HCT116 (cell line): Measurements from ENCODE around the gene SDCCAG8.

Source experiments
- CEBPB ChIP-seq: IDR thresholded peaks from 2 replicates; pipeline ENCODE4 v1.6.1; 2012; ENCODE audit warnings: low read depth
- ELF1 ChIP-seq: IDR thresholded peaks from 2 replicates; pipeline ENCODE4 v1.6.1; 2012; ENCODE audit warnings: low read depth, borderline replicate concordance
- EZH2 ChIP-seq: fragments of 200-600 bp; sonication (generic); IDR thresholded peaks from 2 replicates; pipeline ENCODE4 v1.6.1; 2017; ENCODE audit warnings: antibody characterized with exemption, mixed run types
- EZH2phosphoT487 ChIP-seq: fragments of 200-600 bp; IDR thresholded peaks from 2 replicates; pipeline ENCODE4 v1.6.1; 2018; ENCODE audit warnings: antibody characterized with exemption, borderline replicate concordance
- JUND ChIP-seq: IDR thresholded peaks from 2 replicates; pipeline ENCODE4 v1.6.1; 2012
- MAX ChIP-seq: IDR thresholded peaks from 2 replicates; pipeline ENCODE4 v1.6.1; 2012
- POLR2A ChIP-seq: IDR thresholded peaks from 2 replicates; pipeline ENCODE4 v1.7.0; 2011; ENCODE audit warnings: borderline replicate concordance; ENCODE audit not compliant: insufficient read depth, insufficient read length; ENCODE audit errors: extremely low read depth
- RAD21 ChIP-seq: IDR thresholded peaks from 2 replicates; pipeline ENCODE4 v1.6.1; 2012; ENCODE audit warnings: low read depth, mild to moderate bottlenecking
- SIN3A ChIP-seq: IDR thresholded peaks from 2 replicates; pipeline ENCODE4 v1.6.1; 2012; ENCODE audit warnings: low read depth
- SP1 ChIP-seq: IDR thresholded peaks from 2 replicates; pipeline ENCODE4 v1.6.1; 2012; ENCODE audit warnings: low read depth
- YY1 ChIP-seq: IDR thresholded peaks from 2 replicates; pipeline ENCODE4 v1.6.1; 2011; ENCODE audit warnings: low read length, low read depth, moderate library complexity, mild to moderate bottlenecking; ENCODE audit not compliant: insufficient replicate concordance; ENCODE audit errors: extremely low read depth
- TF ChIP-seq, protein P1 (sequence below), 3 experiments: fragments of 200-600 bp in 1 of 3; sonication (generic) in 1 of 3; IDR thresholded peaks in 2 of 3; conservative IDR thresholded peaks in 1 of 3; 2 replicates each; pipeline ENCODE4 v1.5.1; 2012 to 2017; ENCODE audit warnings: low read depth in 2 of 3, low read length in 2 of 3, antibody characterized with exemption in 1 of 3, borderline replicate concordance in 1 of 3, control low read depth in 1 of 3, mild to moderate bottlenecking in 1 of 3, mixed read lengths in 1 of 3, mixed run types in 1 of 3, moderate library complexity in 1 of 3; ENCODE audit not compliant: insufficient read depth in 1 of 3

DNA sequence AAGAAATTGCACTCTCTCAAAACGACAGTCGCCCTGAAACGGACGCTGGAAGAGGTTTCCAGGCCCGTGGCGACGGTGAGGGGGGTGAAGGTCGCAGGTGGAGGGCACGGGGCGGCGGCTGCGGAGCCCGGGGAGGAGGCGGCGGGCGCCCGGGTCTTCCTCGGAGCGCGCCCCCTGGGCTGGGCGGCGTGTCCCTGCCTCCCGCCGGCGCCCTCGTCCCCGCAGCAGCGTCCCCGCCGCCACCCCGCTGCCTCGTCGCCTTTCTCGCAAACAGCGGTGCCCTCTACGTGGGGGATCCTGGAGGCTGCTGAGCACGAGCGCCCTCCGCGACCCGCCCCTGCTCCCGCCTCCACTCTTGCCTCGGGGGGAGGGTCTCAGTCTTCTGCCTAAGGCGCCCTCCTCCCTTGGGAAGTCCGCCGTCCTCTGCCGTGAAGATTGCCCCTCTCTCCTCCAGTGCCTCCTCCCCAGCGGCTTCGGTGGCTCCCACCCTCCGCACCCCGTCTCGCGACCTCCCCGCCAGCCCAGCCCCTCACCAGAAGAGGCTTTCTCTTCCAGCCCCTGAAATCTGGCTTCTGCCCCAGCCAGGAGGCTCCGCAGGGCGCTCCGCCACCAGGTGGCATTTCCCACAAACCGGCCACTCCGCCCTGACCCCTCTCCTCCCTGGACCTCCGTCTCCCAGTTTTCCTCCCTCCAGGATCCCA, 227.4 kb downstream of the SDCCAG8 start:
- TF ChIP-seq, protein P1, sequence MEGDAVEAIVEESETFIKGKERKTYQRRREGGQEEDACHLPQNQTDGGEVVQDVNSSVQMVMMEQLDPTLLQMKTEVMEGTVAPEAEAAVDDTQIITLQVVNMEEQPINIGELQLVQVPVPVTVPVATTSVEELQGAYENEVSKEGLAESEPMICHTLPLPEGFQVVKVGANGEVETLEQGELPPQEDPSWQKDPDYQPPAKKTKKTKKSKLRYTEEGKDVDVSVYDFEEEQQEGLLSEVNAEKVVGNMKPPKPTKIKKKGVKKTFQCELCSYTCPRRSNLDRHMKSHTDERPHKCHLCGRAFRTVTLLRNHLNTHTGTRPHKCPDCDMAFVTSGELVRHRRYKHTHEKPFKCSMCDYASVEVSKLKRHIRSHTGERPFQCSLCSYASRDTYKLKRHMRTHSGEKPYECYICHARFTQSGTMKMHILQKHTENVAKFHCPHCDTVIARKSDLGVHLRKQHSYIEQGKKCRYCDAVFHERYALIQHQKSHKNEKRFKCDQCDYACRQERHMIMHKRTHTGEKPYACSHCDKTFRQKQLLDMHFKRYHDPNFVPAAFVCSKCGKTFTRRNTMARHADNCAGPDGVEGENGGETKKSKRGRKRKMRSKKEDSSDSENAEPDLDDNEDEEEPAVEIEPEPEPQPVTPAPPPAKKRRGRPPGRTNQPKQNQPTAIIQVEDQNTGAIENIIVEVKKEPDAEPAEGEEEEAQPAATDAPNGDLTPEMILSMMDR (IDR thresholded peaks at IDR 0.05 in 2 of 3, conservative IDR thresholded peaks at IDR 0.05 in 1 of 3; ENCODE audit: borderline replicate concordance in 1 of 3, insufficient read depth in 1 of 3, low read depth in 2 of 3, low read length in 2 of 3), result peak in 1 of 3 experiments; percentile 9; a peak in 1 of 6 replicates
- TF ChIP-seq ELF1, result no peak
- TF ChIP-seq JUND, result no peak
- TF ChIP-seq SIN3A, result no peak
- no peak for TF ChIP-seq EZH2
- TF ChIP-seq CEBPB, result no peak
- no peak for TF ChIP-seq EZH2phosphoT487
- TF ChIP-seq MAX, result no peak
- no peak for TF ChIP-seq POLR2A
- TF ChIP-seq SP1, result no peak
- no peak for TF ChIP-seq RAD21
- TF ChIP-seq YY1, result no peak
